ENCODE measurements around the gene MGMT. TPM values are rescaled to one million over a fixed set of nuclear protein-coding genes. Genes with fewer than 3 reads are reported as not detected.

The MGMT gene
- total RNA-seq, 1 experiment from 2014 or later = 21.2 TPM

DNA sequence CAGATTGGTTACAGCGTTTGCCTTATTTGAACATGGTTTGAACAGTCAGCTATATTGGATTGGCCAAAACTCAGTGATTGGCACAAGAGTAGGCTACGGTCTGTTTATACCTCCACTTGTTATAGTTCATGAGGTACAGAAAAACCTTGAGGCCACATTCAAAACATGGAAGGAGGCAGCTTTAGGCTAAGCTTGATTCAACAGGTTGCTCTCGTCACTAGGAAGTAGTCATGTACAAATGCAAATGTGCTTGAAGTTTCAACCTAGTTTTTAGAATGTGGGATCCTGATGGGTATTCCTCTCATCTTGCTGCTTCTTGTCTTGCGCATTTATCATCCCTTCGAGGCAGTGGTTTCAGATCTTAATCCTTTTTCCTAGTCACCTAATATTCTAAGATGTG is 132.1 kb downstream of the MGMT start:
- no peaks in the 10 kb centered on the region for H3K4me1 ChIP-seq (replicated peaks; ENCODE audit: insufficient read depth)
- BruUV-seq (replicated peaks) = no TSS peak
- no peaks in the 10 kb centered on the region for H3K9me3 ChIP-seq (ENCODE audit: insufficient read depth, low read depth)
- H3K27me3 ChIP-seq (ENCODE audit: insufficient read depth, low read depth) = no peaks in the 10 kb centered on the region
- ChIA-PET CTCF (no interaction called here), POLR2A (ENCODE audit: unreplicated experiment) (no interaction called here)
- H3K79me2 ChIP-seq (ENCODE audit: low read depth) = no peaks in the 10 kb centered on the region
- no peaks in the 10 kb centered on the region for H3F3A ChIP-seq (ENCODE audit: insufficient read depth, low read depth)
- H4K20me1 ChIP-seq (ENCODE audit: insufficient read depth) = no peaks in the 10 kb centered on the region
- H2AFZ ChIP-seq = no peak overlapping the region
- intact Hi-C loops (cut with micrococcal nuclease; ENCODE audit: unreplicated experiment) = no loop called here
- no peak overlapping the region for H3K4me3 ChIP-seq
- no peaks in the 10 kb centered on the region for H3K9me2 ChIP-seq (ENCODE audit: insufficient read depth)
- H3K27ac ChIP-seq = no peak overlapping the region
- TF ChIP-seq, protein P1, sequence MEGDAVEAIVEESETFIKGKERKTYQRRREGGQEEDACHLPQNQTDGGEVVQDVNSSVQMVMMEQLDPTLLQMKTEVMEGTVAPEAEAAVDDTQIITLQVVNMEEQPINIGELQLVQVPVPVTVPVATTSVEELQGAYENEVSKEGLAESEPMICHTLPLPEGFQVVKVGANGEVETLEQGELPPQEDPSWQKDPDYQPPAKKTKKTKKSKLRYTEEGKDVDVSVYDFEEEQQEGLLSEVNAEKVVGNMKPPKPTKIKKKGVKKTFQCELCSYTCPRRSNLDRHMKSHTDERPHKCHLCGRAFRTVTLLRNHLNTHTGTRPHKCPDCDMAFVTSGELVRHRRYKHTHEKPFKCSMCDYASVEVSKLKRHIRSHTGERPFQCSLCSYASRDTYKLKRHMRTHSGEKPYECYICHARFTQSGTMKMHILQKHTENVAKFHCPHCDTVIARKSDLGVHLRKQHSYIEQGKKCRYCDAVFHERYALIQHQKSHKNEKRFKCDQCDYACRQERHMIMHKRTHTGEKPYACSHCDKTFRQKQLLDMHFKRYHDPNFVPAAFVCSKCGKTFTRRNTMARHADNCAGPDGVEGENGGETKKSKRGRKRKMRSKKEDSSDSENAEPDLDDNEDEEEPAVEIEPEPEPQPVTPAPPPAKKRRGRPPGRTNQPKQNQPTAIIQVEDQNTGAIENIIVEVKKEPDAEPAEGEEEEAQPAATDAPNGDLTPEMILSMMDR (conservative IDR thresholded peaks at IDR 0.05) = no peak
- no peak for TF ChIP-seq EZH2 (IDR thresholded peaks at IDR 0.05; ENCODE audit: low read depth)
- DNase-seq = no peak
- no peaks in the 10 kb centered on the region for H3K36me3 ChIP-seq (ENCODE audit: low read depth)
- H3K4me2 ChIP-seq = no peak overlapping the region

DNA sequence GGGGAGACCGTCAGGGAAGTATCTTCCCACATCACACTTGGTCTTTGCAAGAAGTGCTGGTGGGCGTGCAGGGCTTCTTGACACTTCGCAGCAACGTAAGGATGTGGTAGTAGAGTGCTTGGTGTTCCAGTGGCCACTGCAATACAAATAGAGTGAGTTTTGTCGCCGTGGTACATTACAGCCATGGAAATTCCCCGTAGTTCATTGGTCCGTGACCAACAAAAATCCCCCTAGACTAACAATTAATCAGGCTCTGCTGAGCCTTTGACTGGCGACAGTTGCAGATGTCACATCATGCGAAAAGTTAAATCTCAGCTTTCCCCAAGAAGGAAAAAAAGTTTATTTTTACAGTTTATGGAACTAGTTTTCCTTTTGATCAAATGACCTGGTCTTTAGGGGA is 134.7 kb downstream of the MGMT start:
- H3K4me2 ChIP-seq = no peak overlapping the region
- no peak overlapping the region for H2AFZ ChIP-seq
- no peak for DNase-seq
- no TSS peak for BruUV-seq (replicated peaks)
- H3K9me3 ChIP-seq (ENCODE audit: insufficient read depth, low read depth) = no peaks in the 10 kb centered on the region
- no peaks in the 10 kb centered on the region for H3K9me2 ChIP-seq (ENCODE audit: insufficient read depth)
- H4K20me1 ChIP-seq (ENCODE audit: insufficient read depth) = no peaks in the 10 kb centered on the region
- no peaks in the 10 kb centered on the region for H3K4me1 ChIP-seq (replicated peaks; ENCODE audit: insufficient read depth)
- intact Hi-C loops (cut with micrococcal nuclease; ENCODE audit: unreplicated experiment) = no loop called here
- no peaks in the 10 kb centered on the region for H3K79me2 ChIP-seq (ENCODE audit: low read depth)
- TF ChIP-seq EZH2 (IDR thresholded peaks at IDR 0.05; ENCODE audit: low read depth) = no peak
- TF ChIP-seq, protein P1 (conservative IDR thresholded peaks at IDR 0.05) = no peak
- no peak overlapping the region for H3K4me3 ChIP-seq
- no peaks in the 10 kb centered on the region for H3K27me3 ChIP-seq (ENCODE audit: insufficient read depth, low read depth)
- no peaks in the 10 kb centered on the region for H3K36me3 ChIP-seq (ENCODE audit: low read depth)
- POLR2A ChIA-PET (ENCODE audit: unreplicated experiment) = no interaction called here
- CTCF ChIA-PET = no interaction called here
- no peak overlapping the region for H3K27ac ChIP-seq
- H3F3A ChIP-seq (ENCODE audit: insufficient read depth, low read depth) = no peaks in the 10 kb centered on the region

GRCh38 chr10:129602938-129603535 is 136.0 kb downstream of the MGMT start:
- H3K4me2 ChIP-seq = no peak overlapping the region
- intact Hi-C loops (cut with micrococcal nuclease; ENCODE audit: unreplicated experiment) = no loop called here
- no peak overlapping the region for H3K27ac ChIP-seq
- no peaks in the 10 kb centered on the region for H4K20me1 ChIP-seq (ENCODE audit: insufficient read depth)
- ChIA-PET POLR2A (ENCODE audit: unreplicated experiment) (no interaction called here), CTCF (no interaction called here)
- H3K36me3 ChIP-seq (ENCODE audit: low read depth) = no peaks in the 10 kb centered on the region
- no peaks in the 10 kb centered on the region for H3K27me3 ChIP-seq (ENCODE audit: insufficient read depth, low read depth)
- no peaks in the 10 kb centered on the region for H3K79me2 ChIP-seq (ENCODE audit: low read depth)
- BruUV-seq (replicated peaks) = no TSS peak
- no peaks in the 10 kb centered on the region for H3K9me2 ChIP-seq (ENCODE audit: insufficient read depth)
- no peaks in the 10 kb centered on the region for H3K9me3 ChIP-seq (ENCODE audit: insufficient read depth, low read depth)
- H2AFZ ChIP-seq = no peak overlapping the region
- H3K4me1 ChIP-seq (replicated peaks; ENCODE audit: insufficient read depth) = no peaks in the 10 kb centered on the region
- TF ChIP-seq EZH2 (IDR thresholded peaks at IDR 0.05; ENCODE audit: low read depth) = no peak
- TF ChIP-seq, protein P1 (conservative IDR thresholded peaks at IDR 0.05) = no peak
- no peak overlapping the region for H3K4me3 ChIP-seq
- no peaks in the 10 kb centered on the region for H3F3A ChIP-seq (ENCODE audit: insufficient read depth, low read depth)
- no peak for DNase-seq

Measured in PC-9 (cell line).